Fibroblast of lung (primary cell): Measurements from ENCODE around the gene PCBP3. TPM values are rescaled to one million over a fixed set of nuclear protein-coding genes. Genes with fewer than 3 reads are reported as not detected.
"Not testable (repeated sequence)": the region's sequence is repeated elsewhere in the genome, so short reads cannot be mapped to it uniquely, and the experiment has no call there.

Experiments
- DNase-seq, 2 donors: peaks; one replicate each; pipeline versions ENCODE4 v3.0.0 to v3.0.0-alpha.2; 2010; ENCODE audit warnings: low read depth in 2 of 2
- H2AFZ ChIP-seq: 2 replicates; pipeline ENCODE4 v1.5.1; 2012; ENCODE audit warnings: low read length, control low read depth, inconsistent platforms
- H3K27ac ChIP-seq: 2 replicates; pipeline ENCODE4 v1.5.1; 2011; ENCODE audit warnings: low read length, control low read depth; ENCODE audit not compliant: insufficient read depth
- H3K27me3 ChIP-seq: 2 replicates; pipeline ENCODE4 v1.5.1; 2011; ENCODE audit warnings: mild to moderate bottlenecking, low read length; ENCODE audit not compliant: control insufficient read depth, insufficient read depth
- H3K36me3 ChIP-seq: 2 replicates; pipeline ENCODE4 v1.5.1; 2011; ENCODE audit warnings: low read length; ENCODE audit not compliant: control insufficient read depth, insufficient read depth
- H3K4me1 ChIP-seq: 2 replicates; pipeline ENCODE4 v1.5.1; 2011; ENCODE audit warnings: low read length; ENCODE audit not compliant: control insufficient read depth, insufficient read depth; ENCODE audit errors: extremely low read depth
- H3K4me2 ChIP-seq: 2 replicates; pipeline ENCODE4 v1.5.1; 2011; ENCODE audit warnings: low read length, control low read depth; ENCODE audit not compliant: insufficient read depth; ENCODE audit errors: extremely low read depth
- H3K4me3 ChIP-seq, 4 experiments: fragments of 200-600 bp in 1 of 4; sonication (generic) in 1 of 4; replicated peaks in 1 of 4; 2 replicates each; pipeline ENCODE4 v1.5.1; 2011 to 2016; ENCODE audit warnings: low read length in 4 of 4, low read depth in 3 of 4, mild to moderate bottlenecking in 3 of 4, control low read depth in 2 of 4, inconsistent platforms in 1 of 4, mixed read lengths in 1 of 4; ENCODE audit not compliant: insufficient read depth in 1 of 4; ENCODE audit errors: control extremely low read depth in 1 of 4
- H3K79me2 ChIP-seq: 2 replicates; pipeline ENCODE4 v1.5.1; 2012; ENCODE audit warnings: mild to moderate bottlenecking, low read length, inconsistent platforms; ENCODE audit not compliant: control insufficient read depth, insufficient read depth
- H3K9ac ChIP-seq: 2 replicates; pipeline ENCODE4 v1.5.1; 2011; ENCODE audit warnings: mild to moderate bottlenecking, low read length, control low read depth; ENCODE audit not compliant: insufficient read depth
- H3K9me3 ChIP-seq: 2 replicates; pipeline ENCODE4 v1.5.1; 2012; ENCODE audit warnings: low read depth, low read length; ENCODE audit not compliant: control insufficient read depth, insufficient read depth
- H4K20me1 ChIP-seq: 2 replicates; pipeline ENCODE4 v1.5.1; 2011; ENCODE audit warnings: low read length; ENCODE audit not compliant: control insufficient read depth, insufficient read depth; ENCODE audit errors: extremely low read depth
- CTCF ChIP-seq, 2 donors: IDR thresholded peaks in 1 of 2; conservative IDR thresholded peaks in 1 of 2; 1 replicate in 1 of 2; 2 replicates in 1 of 2; pipeline ENCODE4 v1.5.1; 2011 to 2012; ENCODE audit warnings: low read length in 2 of 2, control low read depth in 1 of 2, inconsistent platforms in 1 of 2, low read depth in 1 of 2, mild to moderate bottlenecking in 1 of 2
- EZH2 ChIP-seq: IDR thresholded peaks from 2 replicates; pipeline ENCODE4 v1.5.1; 2012; ENCODE audit warnings: low read length, control low read depth, mild to moderate bottlenecking; ENCODE audit errors: missing control alignments
- polyA plus RNA-seq, 2 donors: library from polyadenylated mRNA; depleted of rRNA in 1 of 2; stranded (reverse) in 1 of 2; unstranded in 1 of 2; fragments of >200 nt; gene quantifications; 2 replicates each; pipeline ENCODE4 v1.2.1, GENCODE V29; 2011 to 2012; ENCODE audit warnings: missing spikeins in 1 of 2
- total RNA-seq: library from RNA; depleted of rRNA; stranded (reverse); fragments of >200 nt; gene quantifications from 2 replicates; pipeline ENCODE4 v1.2.1, GENCODE V29; 2014

The PCBP3 gene
- total and polyA plus RNA-seq, 2 donors (not counting 1 experiment from before 2014, with no cell fraction given) = 0.51 to 1.7 TPM

- H3K4me1 ChIP-seq = no peaks in the 10 kb centered on the region
- H3K9me3 ChIP-seq = no peaks in the 10 kb centered on the region
- no peak for DNase-seq
- no peak overlapping the region for H2AFZ ChIP-seq
- no peaks in the 10 kb centered on the region for H3K36me3 ChIP-seq
- H3K27ac ChIP-seq = no peak overlapping the region
- no peaks in the 10 kb centered on the region for H3K27me3 ChIP-seq
- no peaks in the 10 kb centered on the region for H4K20me1 ChIP-seq
- H3K4me3 ChIP-seq = no peak overlapping the region
- H3K4me2 ChIP-seq = no peak overlapping the region
- TF ChIP-seq CTCF (conservative IDR thresholded peaks at IDR 0.05 in 1 of 2, IDR thresholded peaks at IDR 0.05 in 1 of 2; ENCODE audit: low read depth in 1 of 2, low read length in 2 of 2) (no peak), EZH2 (no peak)
- H3K9ac ChIP-seq = no peak overlapping the region
- H3K79me2 ChIP-seq = no peaks in the 10 kb centered on the region
Observed at GRCh38 chr21:45715441-45715840, 71.9 kb downstream of the PCBP3 start.

- H4K20me1 ChIP-seq = no peaks in the 10 kb centered on the region
Observed at GRCh38 chr21:45718413-45718812, 74.9 kb downstream of the PCBP3 start.

GRCh38 chr21:45719177-45719802 is 75.8 kb downstream of the PCBP3 start:
- Histone ChIP-seq H3K4me1 (no peaks in the 10 kb centered on the region), H3K27ac (no peak overlapping the region), H3K4me2 (no peak overlapping the region), H3K9me3 (no peaks in the 10 kb centered on the region), H3K4me3 (no peak overlapping the region), H3K79me2 (no peaks in the 10 kb centered on the region), H3K36me3 (no peaks in the 10 kb centered on the region), H3K27me3 (no peaks in the 10 kb centered on the region), H4K20me1 (no peaks in the 10 kb centered on the region), H3K9ac (no peak overlapping the region), H2AFZ (no peak overlapping the region)
- TF ChIP-seq CTCF (conservative IDR thresholded peaks at IDR 0.05 in 1 of 2, IDR thresholded peaks at IDR 0.05 in 1 of 2; ENCODE audit: low read depth in 1 of 2, low read length in 2 of 2) (no peak), EZH2 (no peak)
- no peak for DNase-seq

More at GRCh38 chr21:45718413-45718812, 74.9 kb downstream of the PCBP3 start:
- Histone ChIP-seq H3K27ac (no peak overlapping the region), H3K79me2 (no peaks in the 10 kb centered on the region), H2AFZ (no peak overlapping the region), H3K4me1 (no peaks in the 10 kb centered on the region), H3K27me3 (no peaks in the 10 kb centered on the region), H3K9me3 (no peaks in the 10 kb centered on the region), H3K9ac (no peak overlapping the region), H3K4me3 (no peak overlapping the region), H3K36me3 (no peaks in the 10 kb centered on the region), H3K4me2 (no peak overlapping the region)
- TF ChIP-seq EZH2 (no peak), CTCF (conservative IDR thresholded peaks at IDR 0.05 in 1 of 2, IDR thresholded peaks at IDR 0.05 in 1 of 2; ENCODE audit: low read depth in 1 of 2, low read length in 2 of 2) (no peak)
- no peak for DNase-seq

GRCh38 chr21:45720204-45720603 is 76.7 kb downstream of the PCBP3 start:
- not testable (repeated sequence) for H3K9me3 ChIP-seq, H3K9ac ChIP-seq, H3K27me3 ChIP-seq, H3K4me2 ChIP-seq, DNase-seq, H3K27ac ChIP-seq, H3K4me1 ChIP-seq, H3K4me3 ChIP-seq, H4K20me1 ChIP-seq, H3K79me2 ChIP-seq, H3K36me3 ChIP-seq, H2AFZ ChIP-seq
